CD4-positive, alpha-beta T cell treated with Interleukin-4 for 4 hours (primary cell): Measurements from ENCODE around the gene IGF2R.

Experiments
- DNase-seq: peaks from one replicate; pipeline ENCODE4 v3.0.0-alpha.2; 2020

Gene IGF2R

GRCh38 chr6:160031871-160032270 lies 63.0 kb downstream of the IGF2R start:
- no peak for DNase-seq

GRCh38 chr6:160032538-160032937 lies 63.7 kb downstream of the IGF2R start:
- no peak for DNase-seq

GRCh38 chr6:160034036-160034930 lies 65.4 kb downstream of the IGF2R start:
- no peak for DNase-seq

- DNase-seq = no peak
These were observed 66.4 kb downstream of the IGF2R start for GRCh38 chr6:160035241-160035640.

- DNase-seq = no peak
These were observed 66.9 kb downstream of the IGF2R start for GRCh38 chr6:160035693-160036330.

- DNase-seq = no peak
These were observed 67.4 kb downstream of the IGF2R start for GRCh38 chr6:160036331-160036695.

- DNase-seq = no peak
These were observed 67.9 kb downstream of the IGF2R start for GRCh38 chr6:160036790-160037206.

- no peak for DNase-seq
These were observed 69.6 kb downstream of the IGF2R start for GRCh38 chr6:160038479-160038878.

GRCh38 chr6:160039441-160039840 lies 70.6 kb downstream of the IGF2R start:
- no peak for DNase-seq

- no peak for DNase-seq
These were observed 71.2 kb downstream of the IGF2R start for GRCh38 chr6:160040055-160040454.

GRCh38 chr6:160040527-160041264 lies 71.8 kb downstream of the IGF2R start:
- no peak for DNase-seq

GRCh38 chr6:160041608-160042007 lies 72.7 kb downstream of the IGF2R start:
- DNase-seq = no peak

- DNase-seq = no peak
These were observed 73.3 kb downstream of the IGF2R start for GRCh38 chr6:160042014-160042773.

- no peak for DNase-seq
These were observed 74.0 kb downstream of the IGF2R start for GRCh38 chr6:160042788-160043301.

- DNase-seq = no peak
These were observed 74.9 kb downstream of the IGF2R start for GRCh38 chr6:160043784-160044183.

- DNase-seq = no peak
These were observed 75.8 kb downstream of the IGF2R start for GRCh38 chr6:160044687-160045086.

- no peak for DNase-seq
These were observed 79.6 kb downstream of the IGF2R start for GRCh38 chr6:160048471-160048870.

- no peak for DNase-seq
These were observed 80.5 kb downstream of the IGF2R start for GRCh38 chr6:160049346-160049745.

GRCh38 chr6:160050022-160050421 lies 81.1 kb downstream of the IGF2R start:
- DNase-seq = no peak

- DNase-seq = no peak
These were observed 82.5 kb downstream of the IGF2R start for GRCh38 chr6:160051390-160051789.

GRCh38 chr6:160054271-160054670 lies 85.4 kb downstream of the IGF2R start:
- no peak for DNase-seq

- no peak for DNase-seq
These were observed 86.0 kb downstream of the IGF2R start for GRCh38 chr6:160054913-160055312.

- DNase-seq = no peak
These were observed 86.5 kb downstream of the IGF2R start for GRCh38 chr6:160055378-160055777.
